ENCODE results near the gene MYO9A.

GRCh38 chr15:71776304-71776703 is 341.6 kb downstream of the MYO9A start:
- TF ChIP-seq, protein P1, sequence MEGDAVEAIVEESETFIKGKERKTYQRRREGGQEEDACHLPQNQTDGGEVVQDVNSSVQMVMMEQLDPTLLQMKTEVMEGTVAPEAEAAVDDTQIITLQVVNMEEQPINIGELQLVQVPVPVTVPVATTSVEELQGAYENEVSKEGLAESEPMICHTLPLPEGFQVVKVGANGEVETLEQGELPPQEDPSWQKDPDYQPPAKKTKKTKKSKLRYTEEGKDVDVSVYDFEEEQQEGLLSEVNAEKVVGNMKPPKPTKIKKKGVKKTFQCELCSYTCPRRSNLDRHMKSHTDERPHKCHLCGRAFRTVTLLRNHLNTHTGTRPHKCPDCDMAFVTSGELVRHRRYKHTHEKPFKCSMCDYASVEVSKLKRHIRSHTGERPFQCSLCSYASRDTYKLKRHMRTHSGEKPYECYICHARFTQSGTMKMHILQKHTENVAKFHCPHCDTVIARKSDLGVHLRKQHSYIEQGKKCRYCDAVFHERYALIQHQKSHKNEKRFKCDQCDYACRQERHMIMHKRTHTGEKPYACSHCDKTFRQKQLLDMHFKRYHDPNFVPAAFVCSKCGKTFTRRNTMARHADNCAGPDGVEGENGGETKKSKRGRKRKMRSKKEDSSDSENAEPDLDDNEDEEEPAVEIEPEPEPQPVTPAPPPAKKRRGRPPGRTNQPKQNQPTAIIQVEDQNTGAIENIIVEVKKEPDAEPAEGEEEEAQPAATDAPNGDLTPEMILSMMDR (IDR thresholded peaks at IDR 0.05): no peak
- no peak for TF ChIP-seq POLR2A (IDR thresholded peaks at IDR 0.05)
